ENCODE results near the gene ACTL9. TPM values are rescaled to one million over a fixed set of nuclear protein-coding genes. Genes with fewer than 3 reads are reported as not detected.

ACTL9 gene
- total RNA-seq, 1 donor = not detected

- no peaks in the 10 kb centered on the region for H3K9me3 ChIP-seq (ENCODE audit: low read depth, low read length)
- H3K4me3 ChIP-seq (ENCODE audit: low read length) = no peak overlapping the region
- H3K4me1 ChIP-seq (ENCODE audit: insufficient read depth, low read length) = peaks cover 20% of the 10 kb centered on the region
- H3K27me3 ChIP-seq (ENCODE audit: insufficient read depth, low read length) = no peaks in the 10 kb centered on the region
These were observed 25.2 kb downstream of the ACTL9 start for GRCh38 chr19:8673276-8673891.

DNA sequence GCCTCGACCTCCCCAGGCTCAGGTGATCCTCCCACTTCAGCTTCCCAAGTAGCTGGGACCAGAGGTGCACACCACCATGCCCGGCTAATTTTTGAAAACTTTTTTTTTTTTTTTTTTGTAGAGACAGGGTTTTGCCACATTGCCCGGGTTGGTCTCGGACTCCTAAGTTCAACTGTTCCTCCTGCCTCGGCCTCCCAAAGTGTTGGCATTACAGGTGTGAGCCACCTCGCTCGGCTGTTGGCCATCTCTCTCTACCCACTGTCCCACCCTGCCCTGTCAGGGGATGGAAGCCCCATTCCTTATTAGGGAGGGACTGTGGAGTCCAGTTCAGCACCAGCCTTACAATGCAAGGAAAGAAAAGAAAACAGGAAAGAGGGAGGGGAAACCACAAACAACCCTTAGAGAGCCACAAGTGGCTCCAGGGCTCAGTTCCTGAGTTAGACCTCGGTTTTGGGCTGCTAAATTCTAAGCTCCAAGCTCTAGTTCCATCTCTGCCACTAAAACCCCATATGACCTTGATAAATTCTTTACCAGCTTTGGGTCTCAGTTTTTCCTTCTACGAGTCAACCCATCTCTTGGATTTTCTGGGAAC is 31.7 kb downstream of the ACTL9 start:
- no peak overlapping the region for H3K4me3 ChIP-seq (ENCODE audit: low read length)
- no peaks in the 10 kb centered on the region for H3K9me3 ChIP-seq (ENCODE audit: low read depth, low read length)
- H3K27me3 ChIP-seq (ENCODE audit: insufficient read depth, low read length) = no peaks in the 10 kb centered on the region
- H3K4me1 ChIP-seq (ENCODE audit: insufficient read depth, low read length) = peaks cover 60% of the 10 kb centered on the region

DNA sequence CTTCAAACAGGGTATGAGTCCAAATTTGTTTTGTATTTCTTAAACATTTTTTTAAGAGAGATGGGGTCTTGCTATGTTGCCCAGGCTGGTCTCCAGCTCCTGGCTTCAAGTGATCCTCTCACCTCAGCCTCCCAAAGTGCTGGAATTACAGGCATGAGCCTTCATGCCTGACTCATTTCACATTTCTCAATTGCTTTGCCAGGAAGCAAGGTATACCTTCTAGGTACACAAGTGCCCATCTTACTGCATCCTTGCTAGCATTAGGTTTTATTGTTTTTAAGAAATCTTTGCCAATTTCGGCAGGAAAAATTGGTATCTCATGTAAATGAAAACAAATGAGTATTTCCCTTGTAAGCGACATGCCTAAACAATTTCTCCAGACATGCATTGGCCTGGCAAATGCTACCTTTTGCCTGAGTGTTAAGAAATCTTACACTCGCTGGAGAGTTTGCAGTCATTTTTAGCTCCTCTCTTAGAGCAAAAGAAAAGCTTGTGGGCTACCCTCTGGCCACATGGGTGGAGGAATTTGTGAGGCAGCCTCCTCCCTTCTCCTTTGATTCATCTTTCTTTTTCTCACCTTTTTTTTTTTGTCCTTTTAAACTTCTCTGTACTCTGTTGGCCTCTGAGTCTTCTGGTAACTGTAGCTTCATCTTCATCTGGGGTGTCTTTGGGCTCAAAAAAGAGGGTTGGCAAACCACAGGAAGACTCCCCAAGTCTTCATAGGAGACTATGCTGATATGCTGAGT is 33.0 kb downstream of the ACTL9 start:
- H3K4me1 ChIP-seq (ENCODE audit: insufficient read depth, low read length) = peaks cover 47% of the 10 kb centered on the region
- no peaks in the 10 kb centered on the region for H3K27me3 ChIP-seq (ENCODE audit: insufficient read depth, low read length)
- H3K9me3 ChIP-seq (ENCODE audit: low read depth, low read length) = no peaks in the 10 kb centered on the region
- H3K4me3 ChIP-seq (ENCODE audit: low read length) = no peak overlapping the region

DNA sequence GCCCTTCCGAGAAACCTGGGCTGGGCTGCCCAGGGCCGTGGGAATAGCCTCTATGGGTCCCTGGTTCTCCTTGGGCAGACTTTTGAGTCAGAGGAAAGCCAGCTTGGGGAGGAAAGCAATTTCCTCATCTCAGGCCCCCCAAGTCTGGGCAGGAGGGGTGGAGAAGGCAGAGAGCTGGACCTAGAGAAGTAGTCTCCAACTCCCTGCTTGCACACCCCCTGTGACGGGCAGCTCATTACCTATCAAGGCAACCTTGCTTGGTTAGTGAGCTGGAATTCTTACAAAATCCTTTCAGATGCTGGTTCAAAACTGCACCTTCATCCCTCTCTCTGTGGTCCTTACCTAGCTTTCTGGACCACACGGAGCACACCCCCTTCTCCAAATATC is 33.9 kb downstream of the ACTL9 start:
- Histone ChIP-seq H3K9me3 (ENCODE audit: low read depth, low read length) (no peaks in the 10 kb centered on the region), H3K27me3 (ENCODE audit: insufficient read depth, low read length) (no peaks in the 10 kb centered on the region), H3K4me3 (ENCODE audit: low read length) (no peak overlapping the region), H3K4me1 (ENCODE audit: insufficient read depth, low read length) (peaks cover 40% of the 10 kb centered on the region)

GRCh38 chr19:8663920-8664670 is 34.5 kb downstream of the ACTL9 start:
- H3K27me3 ChIP-seq (ENCODE audit: insufficient read depth, low read length) = no peaks in the 10 kb centered on the region
- H3K9me3 ChIP-seq (ENCODE audit: low read depth, low read length) = no peaks in the 10 kb centered on the region
- peaks cover 40% of the 10 kb centered on the region for H3K4me1 ChIP-seq (ENCODE audit: insufficient read depth, low read length)
- no peak overlapping the region for H3K4me3 ChIP-seq (ENCODE audit: low read length)

DNA sequence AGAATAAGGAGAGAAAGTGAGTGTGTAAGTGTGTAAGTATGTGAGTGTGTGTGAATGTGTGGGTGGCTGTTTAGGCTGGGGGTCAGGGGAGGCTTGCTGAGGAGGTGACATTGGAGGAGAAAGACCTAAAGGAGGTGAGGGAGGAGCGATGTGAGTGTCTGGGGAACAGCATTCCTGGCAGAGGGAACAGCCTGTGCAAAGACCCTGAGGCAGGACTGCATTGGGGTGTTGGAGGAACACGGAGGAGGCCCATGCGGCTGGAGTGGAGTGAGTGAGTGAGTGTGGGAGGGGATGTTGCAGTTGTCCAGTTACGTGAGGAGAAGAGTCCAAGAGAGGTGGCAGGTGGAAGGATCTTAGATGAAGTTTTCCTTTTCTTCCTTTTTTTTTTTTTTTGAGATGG is 36.3 kb downstream of the ACTL9 start:
- Histone ChIP-seq H3K4me3 (ENCODE audit: low read length) (no peak overlapping the region), H3K4me1 (ENCODE audit: insufficient read depth, low read length) (peaks cover 37% of the 10 kb centered on the region), H3K27me3 (ENCODE audit: insufficient read depth, low read length) (no peaks in the 10 kb centered on the region), H3K9me3 (ENCODE audit: low read depth, low read length) (no peaks in the 10 kb centered on the region)

- Histone ChIP-seq H3K4me3 (ENCODE audit: low read length) (no peak overlapping the region), H3K9me3 (ENCODE audit: low read depth, low read length) (no peaks in the 10 kb centered on the region), H3K27me3 (ENCODE audit: insufficient read depth, low read length) (peaks cover 2% of the 10 kb centered on the region), H3K4me1 (ENCODE audit: insufficient read depth, low read length) (peaks cover 24% of the 10 kb centered on the region)
These were observed 38.7 kb downstream of the ACTL9 start for GRCh38 chr19:8659905-8660304.

DNA sequence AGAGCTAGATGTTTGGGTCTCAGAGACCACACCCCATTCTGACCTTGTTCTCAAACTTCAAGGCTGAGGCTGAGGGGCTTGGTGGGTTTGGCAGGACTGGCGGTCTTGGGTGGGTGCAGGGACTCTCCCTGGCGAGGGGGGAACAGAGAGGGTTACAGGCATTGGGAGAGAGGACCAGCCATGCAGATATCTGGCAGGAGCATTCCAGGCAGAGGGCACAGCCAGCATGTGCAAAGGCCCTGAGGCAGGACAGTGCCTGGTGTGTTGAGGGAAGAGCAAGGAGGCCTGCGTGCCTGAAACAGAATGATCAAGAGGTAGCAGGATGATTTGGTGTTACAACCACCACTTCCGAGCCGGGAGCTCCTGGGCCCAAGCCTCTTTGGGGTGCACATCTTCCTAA is 40.7 kb downstream of the ACTL9 start:
- peaks cover 17% of the 10 kb centered on the region for H3K4me1 ChIP-seq (ENCODE audit: insufficient read depth, low read length)
- H3K4me3 ChIP-seq (ENCODE audit: low read length) = no peak overlapping the region
- no peaks in the 10 kb centered on the region for H3K9me3 ChIP-seq (ENCODE audit: low read depth, low read length)

DNA sequence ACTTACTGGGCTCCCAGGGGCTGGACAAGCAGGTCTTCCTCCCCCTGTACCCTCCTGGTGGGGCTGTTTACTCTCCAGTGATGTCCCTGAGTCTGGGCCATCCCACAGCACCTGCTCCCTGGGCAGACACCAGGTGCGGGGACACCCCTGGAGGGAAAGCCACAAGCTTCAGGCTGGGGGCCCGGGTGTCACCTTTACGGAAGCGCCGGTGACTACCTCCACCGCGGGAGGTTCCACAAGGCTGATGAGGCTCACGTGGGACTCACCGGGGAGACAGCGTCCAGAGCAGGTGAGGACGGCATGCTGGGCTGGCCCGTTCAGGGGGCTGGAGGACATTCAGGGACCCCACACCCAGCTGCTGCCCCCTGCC is 43.3 kb downstream of the ACTL9 start:
- Histone ChIP-seq H3K9me3 (ENCODE audit: low read depth, low read length) (no peaks in the 10 kb centered on the region), H3K4me3 (ENCODE audit: low read length) (no peak overlapping the region), H3K27me3 (ENCODE audit: insufficient read depth, low read length) (peaks cover 2% of the 10 kb centered on the region), H3K4me1 (ENCODE audit: insufficient read depth, low read length) (peaks cover 21% of the 10 kb centered on the region)

More for the DNA sequence above, 40.7 kb downstream of the ACTL9 start:
- peaks cover 2% of the 10 kb centered on the region for H3K27me3 ChIP-seq (ENCODE audit: insufficient read depth, low read length)

DNA sequence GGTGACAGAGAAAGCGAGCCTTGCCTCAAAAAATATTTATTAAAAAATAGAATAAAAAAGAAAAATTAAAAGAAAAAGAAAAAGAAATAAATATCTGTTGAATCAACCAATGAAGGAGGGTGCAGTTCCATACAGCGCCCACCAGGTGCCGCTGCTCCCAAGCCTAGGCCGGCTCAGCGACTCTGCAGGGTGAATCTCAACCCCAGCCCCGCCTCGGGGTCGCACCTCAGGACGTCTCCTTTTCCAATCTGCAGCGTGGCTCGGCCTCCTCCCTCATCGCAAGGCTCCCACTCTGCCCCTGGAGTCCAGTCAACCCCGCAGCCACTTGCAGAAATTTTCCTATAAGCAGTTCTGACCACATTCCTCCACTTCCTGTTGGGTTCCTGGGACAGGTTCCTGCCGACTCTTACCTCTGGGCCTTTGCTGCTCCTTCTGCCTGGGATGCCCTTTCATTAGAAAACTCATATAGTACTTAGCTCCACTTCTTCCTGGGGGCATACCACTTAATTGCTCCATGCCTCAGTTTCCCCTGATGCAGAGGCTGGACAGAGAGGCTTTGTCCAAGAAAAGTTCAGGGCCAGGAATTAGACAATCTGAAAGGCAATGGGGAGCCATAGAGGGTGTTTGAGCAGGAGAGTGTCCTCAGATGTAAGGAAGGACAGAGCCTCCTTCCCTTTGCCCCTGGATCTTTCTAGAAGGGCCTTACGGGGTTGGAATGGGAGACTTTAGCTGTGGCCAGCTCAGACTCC is 43.8 kb downstream of the ACTL9 start:
- Histone ChIP-seq H3K9me3 (ENCODE audit: low read depth, low read length) (no peaks in the 10 kb centered on the region), H3K27me3 (ENCODE audit: insufficient read depth, low read length) (peaks cover 2% of the 10 kb centered on the region), H3K4me3 (ENCODE audit: low read length) (peak overlapping the region; percentile 10), H3K4me1 (ENCODE audit: insufficient read depth, low read length) (peaks cover 26% of the 10 kb centered on the region)

GRCh38 chr19:8648240-8648639 is 50.4 kb downstream of the ACTL9 start:
- H3K4me3 ChIP-seq (ENCODE audit: low read length) = no peak overlapping the region

More at GRCh38 chr19:8648240-8648639, 50.4 kb downstream of the ACTL9 start:
- H3K27me3 ChIP-seq (ENCODE audit: insufficient read depth, low read length) = no peaks in the 10 kb centered on the region
- no peaks in the 10 kb centered on the region for H3K9me3 ChIP-seq (ENCODE audit: low read depth, low read length)
- peaks cover 56% of the 10 kb centered on the region for H3K4me1 ChIP-seq (ENCODE audit: insufficient read depth, low read length)

Other genes with a start within 250 kb of the ACTL9 start
- 5.7 TPM for gene PRAM1, start 196.2 kb downstream of the ACTL9 start, total RNA-seq
- gene ZNF414, start 184.6 kb downstream of the ACTL9 start, total RNA-seq = 5.6 TPM
- gene MYO1F, start 121.4 kb downstream of the ACTL9 start, total RNA-seq = 145 TPM
- gene ADAMTS10, start 88.1 kb downstream of the ACTL9 start, total RNA-seq = 29.5 TPM
- not detected for gene NFILZ, start 68.2 kb downstream of the ACTL9 start, total RNA-seq
- gene OR2Z1, start 22.8 kb upstream of the ACTL9 start, total RNA-seq = not detected
- gene ZNF558, start 133.5 kb upstream of the ACTL9 start, total RNA-seq = 23.7 TPM
- gene MBD3L1, start 133.6 kb upstream of the ACTL9 start, total RNA-seq = not detected